GM12864 (cell line): Measurements from ENCODE around the gene ZIC4.

Experiments used
- DNase-seq: peaks from one replicate; pipeline ENCODE4 v3.0.0-alpha.2; 2011; ENCODE audit warnings: low read depth
- H3K4me3 ChIP-seq: 2 replicates; pipeline ENCODE4 v1.5.1; 2011; ENCODE audit warnings: mild to moderate bottlenecking, low read depth, low read length, control low read depth
- CTCF ChIP-seq: IDR thresholded peaks from 2 replicates; pipeline ENCODE4 v1.5.1; 2011; ENCODE audit warnings: low read depth, mild to moderate bottlenecking, moderate library complexity, low read length, control low read depth, inconsistent platforms; ENCODE audit errors: missing control alignments

The ZIC4 gene

GRCh38 chr3:147426931-147427330 lies 20.6 kb upstream of the ZIC4 start:
- no peak for TF ChIP-seq CTCF
- no peak for DNase-seq

GRCh38 chr3:147425388-147425850 lies 19.1 kb upstream of the ZIC4 start:
- TF ChIP-seq CTCF, result no peak
- H3K4me3 ChIP-seq, result no peak overlapping the region
- DNase-seq, result no peak

More at GRCh38 chr3:147426931-147427330, 20.6 kb upstream of the ZIC4 start:
- no peak overlapping the region for H3K4me3 ChIP-seq

GRCh38 chr3:147424581-147425387 lies 18.4 kb upstream of the ZIC4 start:
- DNase-seq, result no peak
- TF ChIP-seq CTCF, result no peak
- H3K4me3 ChIP-seq, result no peak overlapping the region

GRCh38 chr3:147423798-147424580 lies 17.6 kb upstream of the ZIC4 start:
- no peak for DNase-seq
- TF ChIP-seq CTCF, result no peak
- H3K4me3 ChIP-seq, result no peak overlapping the region

GRCh38 chr3:147423537-147423797 lies 17.1 kb upstream of the ZIC4 start:
- H3K4me3 ChIP-seq, result no peak overlapping the region
- no peak for TF ChIP-seq CTCF
- no peak for DNase-seq

- DNase-seq, result no peak
- H3K4me3 ChIP-seq, result no peak overlapping the region
- no peak for TF ChIP-seq CTCF
Measured at GRCh38 chr3:147422601-147423536, 16.5 kb upstream of the ZIC4 start.
